ENCODE results near the gene FAM131A.

GRCh38 chr3:184327171-184327570 lies 10.2 kb upstream of the FAM131A start:
- no peak for TF ChIP-seq POLR2AphosphoS5 (IDR thresholded peaks at IDR 0.05)
- no peak for TF ChIP-seq CTCF (IDR thresholded peaks at IDR 0.05)
